C4-2B (cell line): ENCODE measurements around the gene FDXR.

ENCODE experiments used
- ZFX ChIP-seq: fragments of 450-650 bp; IDR thresholded peaks from 2 replicates; pipeline ENCODE4 v1.6.1; 2017
- TF ChIP-seq, protein P1 (sequence below): fragments of 450-650 bp; conservative IDR thresholded peaks from 2 replicates; pipeline ENCODE4 v1.5.1; 2017; ENCODE audit warnings: mild to moderate bottlenecking

DNA sequence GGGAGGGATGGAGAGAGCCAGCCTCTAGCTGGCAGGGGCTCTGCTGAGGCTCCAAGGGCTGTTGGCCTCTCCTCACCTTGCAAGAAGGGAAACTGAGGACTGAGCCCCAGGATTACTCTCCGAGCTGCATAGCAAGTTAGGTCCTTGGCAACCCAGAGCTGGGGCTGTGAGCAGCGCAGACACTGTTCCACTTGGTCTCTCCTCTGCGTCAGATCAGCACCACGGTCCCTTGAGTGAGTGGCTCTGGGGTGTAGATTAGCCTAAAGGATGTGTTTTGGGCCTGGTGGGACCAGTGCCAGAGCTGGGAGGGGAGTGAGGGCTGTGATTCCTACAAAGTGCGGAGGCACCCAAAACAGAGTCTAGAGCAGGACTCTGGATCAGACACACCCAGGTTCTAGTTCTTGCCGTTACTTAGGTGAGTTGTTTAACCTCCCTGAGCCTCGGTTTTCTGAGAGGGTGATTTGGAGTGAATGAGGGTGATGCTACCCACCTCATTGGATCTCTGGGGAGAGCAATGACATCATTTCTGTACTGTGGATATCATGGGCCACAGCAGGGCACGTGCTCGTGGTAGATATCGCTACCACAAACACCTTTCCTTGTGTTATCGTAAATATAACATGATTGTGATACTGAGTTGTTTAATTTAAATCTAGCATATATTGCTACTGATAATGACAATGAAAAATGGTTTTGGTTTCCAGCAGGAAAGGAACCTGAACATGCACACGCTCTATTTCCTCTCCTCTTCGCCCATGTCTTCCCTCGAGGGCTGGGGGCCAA lies 28.8 kb upstream of the FDXR start:
- TF ChIP-seq, protein P1, sequence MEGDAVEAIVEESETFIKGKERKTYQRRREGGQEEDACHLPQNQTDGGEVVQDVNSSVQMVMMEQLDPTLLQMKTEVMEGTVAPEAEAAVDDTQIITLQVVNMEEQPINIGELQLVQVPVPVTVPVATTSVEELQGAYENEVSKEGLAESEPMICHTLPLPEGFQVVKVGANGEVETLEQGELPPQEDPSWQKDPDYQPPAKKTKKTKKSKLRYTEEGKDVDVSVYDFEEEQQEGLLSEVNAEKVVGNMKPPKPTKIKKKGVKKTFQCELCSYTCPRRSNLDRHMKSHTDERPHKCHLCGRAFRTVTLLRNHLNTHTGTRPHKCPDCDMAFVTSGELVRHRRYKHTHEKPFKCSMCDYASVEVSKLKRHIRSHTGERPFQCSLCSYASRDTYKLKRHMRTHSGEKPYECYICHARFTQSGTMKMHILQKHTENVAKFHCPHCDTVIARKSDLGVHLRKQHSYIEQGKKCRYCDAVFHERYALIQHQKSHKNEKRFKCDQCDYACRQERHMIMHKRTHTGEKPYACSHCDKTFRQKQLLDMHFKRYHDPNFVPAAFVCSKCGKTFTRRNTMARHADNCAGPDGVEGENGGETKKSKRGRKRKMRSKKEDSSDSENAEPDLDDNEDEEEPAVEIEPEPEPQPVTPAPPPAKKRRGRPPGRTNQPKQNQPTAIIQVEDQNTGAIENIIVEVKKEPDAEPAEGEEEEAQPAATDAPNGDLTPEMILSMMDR = no peak
- no peak for TF ChIP-seq ZFX
